GM21390 (cell line): ENCODE data around the gene KIR2DL3.

Experiments
- ATAC-seq: cut with Tn5 transposase; IDR thresholded peaks from one replicate; pipeline ENCODE4 v1.9.1; 2021; ENCODE audit not compliant: unreplicated experiment

The KIR2DL3 gene

GRCh38 chr19:54790711-54791110, 52.4 kb downstream of the KIR2DL3 start:
- ATAC-seq: no peak

GRCh38 chr19:54791476-54791875, 53.2 kb downstream of the KIR2DL3 start:
- no peak for ATAC-seq

GRCh38 chr19:54792814-54793213, 54.5 kb downstream of the KIR2DL3 start:
- ATAC-seq: no peak

GRCh38 chr19:54795758-54796157, 57.4 kb downstream of the KIR2DL3 start:
- no peak for ATAC-seq
